ELF-1 (cell line): Measurements from ENCODE around the gene MTG2.

Source experiments
- DNase-seq: peaks from one replicate; pipeline ENCODE4 v3.0.0-alpha.2; 2016; ENCODE audit warnings: low read depth, low spot score

MTG2 gene

GRCh38 chr20:62186096-62186426, 3.2 kb downstream of the MTG2 start:
- no peak for DNase-seq

GRCh38 chr20:62186887-62187866, 4.3 kb downstream of the MTG2 start:
- DNase-seq = peak; percentile 50

GRCh38 chr20:62190639-62191411, 8.0 kb downstream of the MTG2 start:
- no peak for DNase-seq

- no peak for DNase-seq
Observed at GRCh38 chr20:62191781-62192559, 9.1 kb downstream of the MTG2 start.

- no peak for DNase-seq
Observed at GRCh38 chr20:62192635-62193034, 9.8 kb downstream of the MTG2 start.

- no peak for DNase-seq
Observed at GRCh38 chr20:62193079-62194025, 10.5 kb downstream of the MTG2 start.

GRCh38 chr20:62195075-62195405, 12.2 kb downstream of the MTG2 start:
- no peak for DNase-seq

- no peak for DNase-seq
Observed at GRCh38 chr20:62195736-62196135, 12.9 kb downstream of the MTG2 start.

- no peak for DNase-seq
Observed at GRCh38 chr20:62196286-62196685, 13.5 kb downstream of the MTG2 start.

GRCh38 chr20:62197311-62197710, 14.5 kb downstream of the MTG2 start:
- no peak for DNase-seq

- no peak for DNase-seq
Observed at GRCh38 chr20:62197801-62198200, 15.0 kb downstream of the MTG2 start.

- DNase-seq = no peak
Observed at GRCh38 chr20:62198496-62198895, 15.7 kb downstream of the MTG2 start.

- DNase-seq = no peak
Observed at GRCh38 chr20:62198931-62199330, 16.1 kb downstream of the MTG2 start.

GRCh38 chr20:62200491-62201172, 17.8 kb downstream of the MTG2 start:
- no peak for DNase-seq

GRCh38 chr20:62201173-62202082, 18.6 kb downstream of the MTG2 start:
- DNase-seq = no peak

GRCh38 chr20:62202083-62202395, 19.2 kb downstream of the MTG2 start:
- no peak for DNase-seq

- DNase-seq = no peak
Observed at GRCh38 chr20:62202676-62203377, 20.0 kb downstream of the MTG2 start.

GRCh38 chr20:62203378-62204030, 20.7 kb downstream of the MTG2 start:
- no peak for DNase-seq
